NCI-H2029 (cell line): Measurements from ENCODE around the gene HOXC12.

Source experiments
- DNase-seq: peaks from one replicate; lab custom pipeline; 2025; lab: John Stamatoyannopoulos, UW

The HOXC12 gene

GRCh38 chr12:53956251-53956887, 1.7 kb downstream of the HOXC12 start:
- no peak for DNase-seq

- DNase-seq: no peak
Observed at GRCh38 chr12:53956914-53957536, 2.3 kb downstream of the HOXC12 start.

- DNase-seq: no peak
Observed at GRCh38 chr12:53958128-53958527, 3.4 kb downstream of the HOXC12 start.

- no peak for DNase-seq
Observed at GRCh38 chr12:53959314-53959713, 4.6 kb downstream of the HOXC12 start.

GRCh38 chr12:53960187-53961024, 5.7 kb downstream of the HOXC12 start:
- no peak for DNase-seq

- no peak for DNase-seq
Observed at GRCh38 chr12:53961025-53961761, 6.5 kb downstream of the HOXC12 start.

GRCh38 chr12:53963005-53963404, 8.3 kb downstream of the HOXC12 start:
- DNase-seq: no peak

- DNase-seq: no peak
Observed at GRCh38 chr12:53963434-53964314, 9.0 kb downstream of the HOXC12 start.

GRCh38 chr12:53964315-53964713, 9.6 kb downstream of the HOXC12 start:
- DNase-seq: no peak

GRCh38 chr12:53965281-53966084, 10.8 kb downstream of the HOXC12 start:
- no peak for DNase-seq

- no peak for DNase-seq
Observed at GRCh38 chr12:53966085-53966384, 11.3 kb downstream of the HOXC12 start.

- no peak for DNase-seq
Observed at GRCh38 chr12:53966385-53967133, 11.9 kb downstream of the HOXC12 start.

GRCh38 chr12:53967421-53967925, 12.8 kb downstream of the HOXC12 start:
- no peak for DNase-seq

GRCh38 chr12:53968214-53969127, 13.8 kb downstream of the HOXC12 start:
- no peak for DNase-seq

GRCh38 chr12:53969588-53970259, 15.0 kb downstream of the HOXC12 start:
- DNase-seq: no peak

GRCh38 chr12:53970451-53970850, 15.7 kb downstream of the HOXC12 start:
- no peak for DNase-seq

GRCh38 chr12:53971129-53971528, 16.4 kb downstream of the HOXC12 start:
- no peak for DNase-seq

GRCh38 chr12:53971686-53972085, 17.0 kb downstream of the HOXC12 start:
- DNase-seq: no peak
